Measurements from ENCODE around the gene FBXO31.

The FBXO31 gene

GRCh38 chr16:87330257-87330624, 53.3 kb downstream of the FBXO31 start:
- TF ChIP-seq CTCF (IDR thresholded peaks at IDR 0.05; ENCODE audit: borderline replicate concordance, insufficient read depth, low read depth, low read length) = no peak
- H3K4me3 ChIP-seq (ENCODE audit: low read depth, low read length) = no peak overlapping the region

- TF ChIP-seq CTCF (IDR thresholded peaks at IDR 0.05; ENCODE audit: borderline replicate concordance, insufficient read depth, low read depth, low read length) = no peak
- H3K4me3 ChIP-seq (ENCODE audit: low read depth, low read length) = no peak overlapping the region
Measured at GRCh38 chr16:87329436-87330256, 53.9 kb downstream of the FBXO31 start.

GRCh38 chr16:87328846-87329245, 54.7 kb downstream of the FBXO31 start:
- no peak for TF ChIP-seq CTCF (IDR thresholded peaks at IDR 0.05; ENCODE audit: borderline replicate concordance, insufficient read depth, low read depth, low read length)
- no peak overlapping the region for H3K4me3 ChIP-seq (ENCODE audit: low read depth, low read length)

- no peak overlapping the region for H3K4me3 ChIP-seq (ENCODE audit: low read depth, low read length)
- TF ChIP-seq CTCF (IDR thresholded peaks at IDR 0.05; ENCODE audit: borderline replicate concordance, insufficient read depth, low read depth, low read length) = no peak
Measured at GRCh38 chr16:87327798-87328495, 55.6 kb downstream of the FBXO31 start.

- no peak for TF ChIP-seq CTCF (IDR thresholded peaks at IDR 0.05; ENCODE audit: borderline replicate concordance, insufficient read depth, low read depth, low read length)
- H3K4me3 ChIP-seq (ENCODE audit: low read depth, low read length) = no peak overlapping the region
Measured at GRCh38 chr16:87326151-87326571, 57.4 kb downstream of the FBXO31 start.

- H3K4me3 ChIP-seq (ENCODE audit: low read depth, low read length) = no peak overlapping the region
- TF ChIP-seq CTCF (IDR thresholded peaks at IDR 0.05; ENCODE audit: borderline replicate concordance, insufficient read depth, low read depth, low read length) = no peak
Measured at GRCh38 chr16:87325423-87325858, 58.1 kb downstream of the FBXO31 start.

Data from GM12875 (cell line).